ENCODE data around the gene ZNF679.

The ZNF679 gene

DNA sequence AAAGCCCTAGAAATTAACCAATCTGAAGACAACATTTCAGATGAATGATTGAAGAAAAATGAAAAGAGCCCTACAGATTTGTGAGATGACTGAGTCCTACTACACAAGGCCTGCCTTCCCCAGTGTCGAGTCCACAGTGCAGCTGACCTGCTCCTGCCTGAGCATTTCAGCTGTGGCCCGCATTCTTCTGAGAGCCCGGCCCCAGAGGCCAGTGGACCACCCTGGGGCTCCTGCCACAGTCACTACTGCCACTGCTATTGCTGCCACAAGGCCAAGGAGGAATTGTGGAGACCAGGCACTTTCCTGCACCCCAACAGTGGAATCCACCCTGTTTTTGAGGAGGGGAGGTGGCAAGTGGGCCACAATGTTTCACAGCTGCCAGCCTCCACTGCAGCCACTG is 40.9 kb upstream of the ZNF679 start:
- CTCF ChIA-PET: no interaction called here
- no peak overlapping the region for H3K4me3 ChIP-seq (ENCODE audit: low read depth, low read length)
- POLR2A ChIA-PET: no interaction called here
- no peaks in the 10 kb centered on the region for H3K36me3 ChIP-seq (ENCODE audit: control insufficient read depth in 2 of 2, insufficient read depth in 1 of 2, low read length in 2 of 2)
- no peak overlapping the region for H3K27ac ChIP-seq (ENCODE audit: extremely low read depth, low read depth, low read length)
- no peaks in the 10 kb centered on the region for H3K9me3 ChIP-seq (ENCODE audit: control insufficient read depth, insufficient read depth, low read depth, low read length)
- H3K4me1 ChIP-seq (ENCODE audit: control insufficient read depth, insufficient read depth, low read length): no peaks in the 10 kb centered on the region
- TF ChIP-seq ZNF585B (tag by site-specific recombination; IDR thresholded peaks at IDR 0.05) (no peak), ZNF10 (tag by site-specific recombination; IDR thresholded peaks at IDR 0.05) (no peak), ZNF24 (tag by site-specific recombination; IDR thresholded peaks at IDR 0.05) (no peak), ZNF138 (tag by site-specific recombination; IDR thresholded peaks at IDR 0.05; ENCODE audit: borderline replicate concordance) (no peak), ZNF837 (tag by site-specific recombination; IDR thresholded peaks at IDR 0.05) (no peak), ZNF626 (tag by site-specific recombination; IDR thresholded peaks at IDR 0.05) (no peak), BCL11A (tag by site-specific recombination; IDR thresholded peaks at IDR 0.05; ENCODE audit: low read depth) (no peak), ZNF768 (tag by site-specific recombination; IDR thresholded peaks at IDR 0.05) (no peak), ZNF140 (tag by site-specific recombination; IDR thresholded peaks at IDR 0.05) (no peak), ZNF214 (tag by site-specific recombination; IDR thresholded peaks at IDR 0.05; ENCODE audit: borderline replicate concordance) (no peak)
- TF ChIP-seq, protein P1, sequence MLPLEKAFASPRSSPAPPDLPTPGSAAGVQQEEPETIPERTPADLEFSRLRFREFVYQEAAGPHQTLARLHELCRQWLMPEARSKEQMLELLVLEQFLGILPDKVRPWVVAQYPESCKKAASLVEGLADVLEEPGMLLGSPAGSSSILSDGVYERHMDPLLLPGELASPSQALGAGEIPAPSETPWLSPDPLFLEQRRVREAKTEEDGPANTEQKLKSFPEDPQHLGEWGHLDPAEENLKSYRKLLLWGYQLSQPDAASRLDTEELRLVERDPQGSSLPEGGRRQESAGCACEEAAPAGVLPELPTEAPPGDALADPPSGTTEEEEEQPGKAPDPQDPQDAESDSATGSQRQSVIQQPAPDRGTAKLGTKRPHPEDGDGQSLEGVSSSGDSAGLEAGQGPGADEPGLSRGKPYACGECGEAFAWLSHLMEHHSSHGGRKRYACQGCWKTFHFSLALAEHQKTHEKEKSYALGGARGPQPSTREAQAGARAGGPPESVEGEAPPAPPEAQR (tag by site-specific recombination; IDR thresholded peaks at IDR 0.05): no peak

DNA sequence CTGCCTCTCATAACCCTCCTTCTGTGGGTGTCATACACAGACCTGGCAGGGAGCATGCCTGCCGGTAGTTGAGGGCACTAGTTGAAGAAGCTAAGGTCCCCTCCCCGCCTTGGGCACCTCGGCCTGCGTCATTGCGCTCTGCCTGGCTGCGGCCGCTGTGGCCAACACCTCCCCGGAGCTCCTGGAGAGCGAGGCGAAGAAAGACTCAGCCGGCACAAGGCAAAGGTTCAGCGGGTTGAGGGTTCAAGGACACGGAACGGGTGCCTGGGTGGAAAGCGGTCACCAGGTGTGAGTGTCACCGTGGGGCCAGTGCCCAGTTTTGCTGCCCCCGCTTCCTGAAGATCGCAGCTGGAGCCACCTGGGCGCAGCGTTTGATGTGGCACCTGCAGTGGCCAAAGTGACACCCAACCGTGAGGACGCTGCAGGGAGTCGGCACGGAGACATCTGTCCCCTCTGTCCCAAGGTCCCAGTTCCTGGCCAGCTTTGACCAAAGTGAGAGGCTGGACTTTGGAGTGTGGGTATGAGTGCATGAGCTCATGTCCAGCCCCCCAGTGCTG is 36.0 kb upstream of the ZNF679 start:
- Histone ChIP-seq H3K9me3 (ENCODE audit: control insufficient read depth, insufficient read depth, low read depth, low read length) (no peaks in the 10 kb centered on the region), H3K36me3 (ENCODE audit: control insufficient read depth in 2 of 2, insufficient read depth in 1 of 2, low read length in 2 of 2) (no peaks in the 10 kb centered on the region), H3K4me3 (ENCODE audit: low read depth, low read length) (no peak overlapping the region), H3K4me1 (ENCODE audit: control insufficient read depth, insufficient read depth, low read length) (no peaks in the 10 kb centered on the region), H3K27ac (ENCODE audit: extremely low read depth, low read depth, low read length) (no peak overlapping the region)
- ChIA-PET CTCF (no interaction called here), POLR2A (no interaction called here)
- TF ChIP-seq ZNF2 (tag by site-specific recombination; IDR thresholded peaks at IDR 0.05) (no peak), ZNF560 (tag by site-specific recombination; IDR thresholded peaks at IDR 0.05; ENCODE audit: borderline replicate concordance) (no peak), ZBTB17 (tag by site-specific recombination; IDR thresholded peaks at IDR 0.05) (no peak), KLF16 (tag by site-specific recombination; IDR thresholded peaks at IDR 0.05) (no peak), ZNF169 (tag by site-specific recombination; IDR thresholded peaks at IDR 0.05) (no peak), ZNF791 (tag by site-specific recombination; IDR thresholded peaks at IDR 0.05) (no peak), MZF1 (tag by site-specific recombination; IDR thresholded peaks at IDR 0.05; ENCODE audit: borderline replicate concordance) (no peak), ZNF76 (tag by site-specific recombination; IDR thresholded peaks at IDR 0.05; ENCODE audit: borderline replicate concordance, low read depth) (no peak), HOXC10 (CRISPR knock-in tag; IDR thresholded peaks at IDR 0.05) (no peak), REPIN1 (tag by site-specific recombination; IDR thresholded peaks at IDR 0.05; ENCODE audit: low read depth) (no peak), IKZF3 (tag by site-specific recombination; IDR thresholded peaks at IDR 0.05) (no peak), KLF10 (tag by site-specific recombination; IDR thresholded peaks at IDR 0.05) (no peak), GLI2 (tag by site-specific recombination; IDR thresholded peaks at IDR 0.05; ENCODE audit: borderline replicate concordance, low read depth) (no peak), ZNF610 (tag by site-specific recombination; IDR thresholded peaks at IDR 0.05; ENCODE audit: borderline replicate concordance) (no peak), ZNF548 (tag by site-specific recombination; IDR thresholded peaks at IDR 0.05) (no peak)
- TF ChIP-seq, protein P2, sequence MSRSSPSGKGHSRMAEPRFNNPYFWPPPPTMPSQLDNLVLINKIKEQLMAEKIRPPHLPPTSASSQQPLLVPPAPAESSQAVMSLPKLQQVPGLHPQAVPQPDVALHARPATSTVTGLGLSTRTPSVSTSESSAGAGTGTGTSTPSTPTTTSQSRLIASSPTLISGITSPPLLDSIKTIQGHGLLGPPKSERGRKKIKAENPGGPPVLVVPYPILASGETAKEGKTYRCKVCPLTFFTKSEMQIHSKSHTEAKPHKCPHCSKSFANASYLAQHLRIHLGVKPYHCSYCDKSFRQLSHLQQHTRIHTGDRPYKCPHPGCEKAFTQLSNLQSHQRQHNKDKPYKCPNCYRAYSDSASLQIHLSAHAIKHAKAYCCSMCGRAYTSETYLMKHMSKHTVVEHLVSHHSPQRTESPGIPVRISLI (tag by site-specific recombination; IDR thresholded peaks at IDR 0.05): no peak
- TF ChIP-seq, protein P3, sequence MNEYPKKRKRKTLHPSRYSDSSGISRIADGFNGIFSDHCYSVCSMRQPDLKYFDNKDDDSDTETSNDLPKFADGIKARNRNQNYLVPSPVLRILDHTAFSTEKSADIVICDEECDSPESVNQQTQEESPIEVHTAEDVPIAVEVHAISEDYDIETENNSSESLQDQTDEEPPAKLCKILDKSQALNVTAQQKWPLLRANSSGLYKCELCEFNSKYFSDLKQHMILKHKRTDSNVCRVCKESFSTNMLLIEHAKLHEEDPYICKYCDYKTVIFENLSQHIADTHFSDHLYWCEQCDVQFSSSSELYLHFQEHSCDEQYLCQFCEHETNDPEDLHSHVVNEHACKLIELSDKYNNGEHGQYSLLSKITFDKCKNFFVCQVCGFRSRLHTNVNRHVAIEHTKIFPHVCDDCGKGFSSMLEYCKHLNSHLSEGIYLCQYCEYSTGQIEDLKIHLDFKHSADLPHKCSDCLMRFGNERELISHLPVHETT (tag by site-specific recombination; IDR thresholded peaks at IDR 0.05): no peak
- TF ChIP-seq, protein P4, sequence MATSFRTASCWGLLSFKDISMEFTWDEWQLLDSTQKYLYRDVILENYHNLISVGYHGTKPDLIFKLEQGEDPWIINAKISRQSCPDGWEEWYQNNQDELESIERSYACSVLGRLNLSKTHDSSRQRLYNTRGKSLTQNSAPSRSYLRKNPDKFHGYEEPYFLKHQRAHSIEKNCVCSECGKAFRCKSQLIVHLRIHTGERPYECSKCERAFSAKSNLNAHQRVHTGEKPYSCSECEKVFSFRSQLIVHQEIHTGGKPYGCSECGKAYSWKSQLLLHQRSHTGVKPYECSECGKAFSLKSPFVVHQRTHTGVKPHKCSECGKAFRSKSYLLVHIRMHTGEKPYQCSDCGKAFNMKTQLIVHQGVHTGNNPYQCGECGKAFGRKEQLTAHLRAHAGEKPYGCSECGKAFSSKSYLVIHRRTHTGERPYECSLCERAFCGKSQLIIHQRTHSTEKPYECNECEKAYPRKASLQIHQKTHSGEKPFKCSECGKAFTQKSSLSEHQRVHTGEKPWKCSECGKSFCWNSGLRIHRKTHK (tag by site-specific recombination; IDR thresholded peaks at IDR 0.05): no peak
- TF ChIP-seq, protein P5, sequence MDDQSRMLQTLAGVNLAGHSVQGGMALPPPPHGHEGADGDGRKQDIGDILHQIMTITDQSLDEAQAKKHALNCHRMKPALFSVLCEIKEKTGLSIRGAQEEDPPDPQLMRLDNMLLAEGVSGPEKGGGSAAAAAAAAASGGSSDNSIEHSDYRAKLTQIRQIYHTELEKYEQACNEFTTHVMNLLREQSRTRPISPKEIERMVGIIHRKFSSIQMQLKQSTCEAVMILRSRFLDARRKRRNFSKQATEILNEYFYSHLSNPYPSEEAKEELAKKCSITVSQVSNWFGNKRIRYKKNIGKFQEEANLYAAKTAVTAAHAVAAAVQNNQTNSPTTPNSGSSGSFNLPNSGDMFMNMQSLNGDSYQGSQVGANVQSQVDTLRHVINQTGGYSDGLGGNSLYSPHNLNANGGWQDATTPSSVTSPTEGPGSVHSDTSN (CRISPR knock-in tag; IDR thresholded peaks at IDR 0.05): no peak
